Measurements from ENCODE around the gene DOCK4.

- TF ChIP-seq CTCF (IDR thresholded peaks at IDR 0.05; ENCODE audit: insufficient read depth, low read length, poor library complexity, severe bottlenecking) (no peak), EZH2phosphoT487 (conservative IDR thresholded peaks at IDR 0.05; ENCODE audit: low read length) (no peak)
These were observed 147.5 kb downstream of the DOCK4 start for GRCh38 chr7:112058686-112059085.
